Dedifferentiated amniotic fluid mesenchymal stem cell (primary cell): ENCODE data around the gene SHISA6.

ENCODE experiments used
- DNase-seq: peaks from one replicate; pipeline ENCODE4 v3.0.0-alpha.2; 2016; ENCODE audit errors: extremely low spot score

The SHISA6 gene

DNA sequence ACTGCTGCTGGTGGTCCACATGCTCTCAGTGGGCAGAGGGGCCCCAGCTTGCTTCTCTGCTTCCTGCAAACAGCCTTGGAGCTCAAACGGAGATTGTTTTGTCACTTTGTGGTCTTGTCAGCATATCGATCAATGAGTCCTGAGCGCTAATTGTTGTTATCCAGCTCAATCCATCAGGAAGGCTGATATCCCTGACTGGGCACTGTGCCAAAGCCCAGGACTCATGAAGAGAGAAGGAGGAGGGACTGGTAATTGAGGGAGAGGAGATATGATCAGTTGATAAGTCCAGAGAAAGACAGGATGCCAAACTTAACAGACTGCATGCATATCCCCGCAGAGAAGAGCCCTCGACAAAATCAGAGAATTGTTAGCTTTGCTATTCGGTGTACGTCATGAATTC, 298.6 kb downstream of the SHISA6 start:
- DNase-seq = no peak

DNA sequence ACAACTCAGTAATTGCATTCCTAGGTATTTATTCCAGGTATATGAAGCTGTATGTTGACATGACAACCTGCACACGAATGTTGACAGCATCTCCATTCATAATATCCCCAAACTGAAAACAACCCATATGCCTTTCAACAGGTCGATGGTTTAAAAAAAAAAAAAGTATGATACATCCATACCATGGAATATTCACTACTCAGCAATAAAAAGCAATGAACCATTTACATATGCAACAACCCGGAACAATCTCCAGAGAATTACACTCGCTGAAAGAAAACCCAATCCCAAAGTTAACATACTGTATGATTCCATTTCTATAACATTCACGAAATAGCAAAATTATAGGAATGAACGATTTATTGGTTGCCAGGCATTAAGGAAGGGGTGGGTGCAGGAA, 304.0 kb downstream of the SHISA6 start:
- no peak for DNase-seq

DNA sequence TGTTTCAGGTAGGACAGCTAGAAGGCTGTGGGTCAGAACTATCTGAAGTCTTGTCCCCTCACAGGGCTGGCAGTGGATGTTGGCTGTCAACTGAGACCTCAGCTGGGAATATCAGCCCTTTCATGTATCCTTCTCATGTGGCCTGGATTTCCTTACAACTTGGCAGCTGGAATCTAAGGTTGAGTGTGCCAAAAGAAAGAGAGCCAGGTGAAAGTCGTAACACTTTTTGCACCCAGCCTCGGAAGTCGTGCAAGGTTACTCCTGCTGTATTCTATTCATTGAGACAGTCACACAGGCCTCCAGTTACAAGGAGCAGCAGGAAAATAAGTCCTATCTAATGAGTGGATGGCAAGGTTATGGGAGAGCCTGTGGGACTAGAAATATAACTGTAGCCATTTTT, 304.7 kb downstream of the SHISA6 start:
- no peak for DNase-seq

DNA sequence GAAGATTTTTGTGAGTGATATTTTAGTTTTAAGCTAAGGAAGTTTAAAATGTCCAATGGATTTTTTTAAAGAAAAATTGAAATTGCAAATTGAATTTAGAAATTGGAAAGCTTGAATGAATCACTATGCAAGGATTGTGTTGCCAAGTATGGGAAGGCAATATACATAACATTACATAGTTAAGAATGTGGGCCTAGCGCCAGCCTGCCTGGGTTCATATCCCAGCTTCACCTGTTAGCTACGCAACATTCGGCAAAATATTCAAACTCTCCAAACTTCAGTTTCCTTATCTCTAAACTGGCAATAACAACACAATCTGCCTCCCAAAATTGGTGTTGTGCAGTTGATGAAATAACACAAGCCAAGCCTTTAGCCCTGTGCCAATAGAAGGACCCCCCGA, 306.8 kb downstream of the SHISA6 start:
- DNase-seq = no peak

DNA sequence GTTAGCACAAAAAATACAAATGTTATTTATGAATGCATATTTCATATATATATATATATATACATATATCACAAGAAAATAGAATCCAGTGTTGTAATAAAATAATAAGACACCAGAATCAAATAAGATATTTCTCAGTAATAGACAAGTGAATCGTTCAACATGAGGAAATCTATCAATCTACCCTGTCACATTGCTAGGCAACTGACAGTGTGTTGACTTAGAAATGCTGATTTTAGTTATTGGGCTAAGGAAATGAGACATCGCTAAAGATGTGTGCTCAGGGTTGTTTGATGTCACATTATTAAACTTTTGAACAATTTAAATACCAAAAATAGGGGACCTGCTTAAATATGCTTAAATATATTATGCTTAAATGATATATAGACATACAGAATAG, 307.4 kb downstream of the SHISA6 start:
- DNase-seq = no peak

DNA sequence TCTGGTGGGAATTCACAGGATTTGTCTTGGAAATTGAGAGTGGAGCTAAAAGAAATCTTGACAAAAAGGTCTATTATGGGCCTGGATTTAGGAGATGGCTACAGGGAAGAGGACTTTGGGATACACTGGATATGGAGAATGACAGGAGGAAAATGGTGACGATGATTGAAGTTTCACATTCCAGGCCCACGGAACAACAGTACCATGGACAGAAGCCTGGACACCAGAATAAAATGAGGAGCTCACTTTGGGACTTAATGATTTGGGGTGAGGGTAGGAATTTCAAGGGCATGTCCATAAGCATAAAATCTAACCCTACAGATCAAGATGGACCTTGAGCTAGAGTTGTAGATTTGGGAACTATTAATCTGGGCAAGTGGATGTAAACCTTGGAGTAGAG, 309.4 kb downstream of the SHISA6 start:
- no peak for DNase-seq

DNA sequence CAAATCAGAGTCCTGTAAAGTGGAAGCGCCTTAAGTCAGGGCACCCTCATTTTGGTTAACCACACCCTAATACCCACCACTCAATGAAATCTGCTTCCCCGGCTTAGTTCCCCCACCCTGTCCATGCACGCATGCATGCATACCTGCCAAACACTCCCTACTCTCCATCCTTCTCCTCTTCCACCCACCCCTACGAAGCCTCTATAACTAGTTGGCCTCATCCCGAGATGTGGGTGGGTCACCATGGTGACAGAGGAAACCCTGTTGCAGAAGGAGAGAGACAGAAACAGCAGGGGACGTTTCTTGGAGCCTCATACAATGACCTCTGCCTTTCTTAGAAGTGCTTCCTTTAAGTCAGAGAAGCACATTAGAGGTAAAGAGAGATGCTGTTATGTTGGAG, 310.4 kb downstream of the SHISA6 start:
- no peak for DNase-seq

DNA sequence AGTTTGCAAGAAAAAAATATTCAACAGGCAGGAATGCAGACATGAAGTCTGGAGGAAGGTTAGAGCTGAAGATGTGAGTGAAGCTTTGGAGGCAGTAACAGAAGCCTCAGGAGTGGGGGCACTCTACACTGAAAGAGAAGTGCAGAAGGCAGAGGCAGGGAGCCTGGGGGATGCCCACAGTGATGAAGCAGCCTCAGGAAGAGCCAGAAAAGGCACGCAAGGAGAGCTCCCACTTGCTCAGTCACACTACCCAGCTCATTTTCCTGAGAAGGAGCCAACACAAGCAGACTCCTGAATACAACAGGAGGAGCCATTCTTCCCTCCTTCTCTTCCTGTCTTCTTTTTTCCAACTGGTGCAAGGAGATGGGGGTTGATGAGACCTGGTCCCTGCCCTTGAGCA, 312.1 kb downstream of the SHISA6 start:
- DNase-seq = no peak

DNA sequence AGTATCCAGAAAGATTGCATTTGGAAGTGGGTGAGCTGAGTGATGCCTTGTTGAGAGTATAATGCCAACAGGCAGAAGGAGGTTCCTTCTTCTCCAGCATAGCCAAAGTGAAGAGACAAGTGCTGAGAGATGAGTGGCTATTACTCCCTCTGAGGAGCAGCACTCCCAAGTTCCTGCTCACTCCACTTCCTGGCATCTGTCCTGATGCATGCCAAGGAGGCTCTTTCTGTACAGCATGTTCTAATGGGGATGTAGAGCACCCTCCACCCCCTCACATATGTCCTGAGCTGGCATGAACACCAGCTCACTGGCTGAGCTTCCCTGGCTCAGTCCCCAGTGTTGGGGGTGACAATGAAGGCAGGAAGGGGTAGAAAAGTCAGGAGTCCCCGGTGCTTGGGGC, 313.0 kb downstream of the SHISA6 start:
- DNase-seq = no peak

DNA sequence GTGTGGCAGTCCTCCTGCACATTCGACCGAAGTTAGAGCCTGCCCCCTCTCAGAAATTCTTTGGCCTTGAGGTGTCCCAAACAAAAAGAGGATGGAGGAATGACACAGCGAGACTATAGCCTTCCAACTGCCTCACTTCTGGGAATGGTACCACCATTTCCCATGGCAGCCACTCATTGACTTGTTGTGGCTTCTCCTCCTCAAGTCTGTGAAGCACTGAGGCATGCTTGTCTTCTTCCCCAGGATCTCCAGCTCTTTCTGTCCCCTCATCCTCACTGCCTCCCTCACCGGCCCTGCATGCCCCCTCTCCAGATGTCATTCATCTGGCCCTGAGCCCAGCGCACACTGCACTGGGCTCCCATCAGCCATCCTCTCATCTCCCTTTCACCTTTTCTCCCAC, 313.5 kb downstream of the SHISA6 start:
- DNase-seq = no peak

DNA sequence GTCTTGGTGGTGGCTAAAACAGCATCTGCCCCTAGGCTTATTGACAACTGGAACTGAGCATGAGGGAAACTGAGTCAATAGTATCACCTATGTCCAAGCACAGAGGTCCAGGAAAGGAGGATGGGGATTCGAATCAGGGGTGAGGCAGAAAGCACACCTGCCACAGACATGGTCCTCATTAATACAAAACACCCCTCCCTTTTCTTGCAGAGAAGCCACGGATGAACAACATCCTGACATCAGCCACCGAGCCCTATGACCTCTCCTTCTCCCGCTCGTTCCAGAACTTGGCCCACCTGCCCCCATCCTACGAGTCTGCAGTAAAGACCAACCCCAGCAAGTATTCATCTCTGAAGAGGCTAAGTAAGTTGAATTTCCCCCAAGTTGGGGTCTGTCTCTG, 314.5 kb downstream of the SHISA6 start:
- DNase-seq = no peak

DNA sequence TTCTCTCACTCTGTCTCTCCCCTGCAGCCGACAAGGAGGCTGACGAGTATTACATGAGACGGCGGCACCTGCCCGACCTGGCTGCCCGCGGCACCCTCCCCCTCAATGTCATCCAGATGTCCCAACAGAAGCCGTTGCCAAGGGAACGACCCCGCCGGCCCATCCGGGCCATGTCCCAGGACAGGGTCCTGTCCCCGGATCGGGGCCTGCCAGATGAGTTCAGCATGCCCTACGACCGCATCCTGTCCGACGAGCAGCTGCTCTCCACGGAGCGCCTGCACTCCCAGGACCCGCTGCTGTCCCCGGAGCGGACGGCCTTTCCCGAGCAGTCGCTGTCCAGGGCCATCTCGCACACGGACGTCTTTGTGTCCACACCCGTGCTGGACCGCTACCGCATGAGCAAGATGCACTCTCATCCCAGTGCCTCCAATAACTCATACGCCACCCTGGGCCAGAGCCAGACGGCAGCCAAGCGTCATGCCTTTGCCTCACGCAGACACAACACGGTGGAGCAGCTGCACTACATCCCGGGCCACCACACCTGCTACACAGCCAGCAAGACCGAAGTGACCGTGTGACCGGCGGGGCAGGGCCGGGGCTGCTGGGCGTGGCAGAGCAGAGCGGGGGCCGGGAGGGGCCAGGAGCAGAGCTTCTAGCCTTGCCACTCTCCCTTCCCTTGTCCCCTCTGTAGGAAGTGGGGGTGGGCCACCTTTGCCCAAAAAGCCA, 316.9 kb downstream of the SHISA6 start:
- no peak for DNase-seq

DNA sequence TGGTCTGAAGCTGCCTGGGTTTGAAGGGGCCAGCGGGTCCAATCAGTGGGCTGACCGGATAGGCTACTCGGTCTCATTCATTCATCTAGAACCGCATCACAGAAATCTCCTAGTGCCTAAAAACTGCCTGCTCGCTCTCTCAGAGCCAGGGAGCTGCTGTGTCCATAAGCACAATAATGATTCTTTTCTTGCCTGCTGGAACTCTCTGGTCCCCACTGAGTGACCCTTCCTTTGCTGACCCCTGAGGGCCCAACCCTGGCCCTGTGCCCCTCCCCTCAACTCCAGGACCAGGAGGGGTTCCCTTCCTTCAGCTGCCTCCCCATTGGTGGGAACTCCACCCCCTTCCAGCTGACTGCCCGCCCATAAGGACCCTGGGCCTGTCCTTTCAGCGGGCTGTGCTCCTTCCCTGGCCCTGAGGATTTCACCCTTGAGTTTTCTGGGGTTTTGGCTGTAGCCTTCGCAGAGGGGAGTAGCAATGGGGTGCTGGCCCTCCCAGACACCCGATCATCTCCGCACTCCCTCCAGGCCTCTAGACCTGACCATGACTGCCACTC, 317.7 kb downstream of the SHISA6 start:
- no peak for DNase-seq

DNA sequence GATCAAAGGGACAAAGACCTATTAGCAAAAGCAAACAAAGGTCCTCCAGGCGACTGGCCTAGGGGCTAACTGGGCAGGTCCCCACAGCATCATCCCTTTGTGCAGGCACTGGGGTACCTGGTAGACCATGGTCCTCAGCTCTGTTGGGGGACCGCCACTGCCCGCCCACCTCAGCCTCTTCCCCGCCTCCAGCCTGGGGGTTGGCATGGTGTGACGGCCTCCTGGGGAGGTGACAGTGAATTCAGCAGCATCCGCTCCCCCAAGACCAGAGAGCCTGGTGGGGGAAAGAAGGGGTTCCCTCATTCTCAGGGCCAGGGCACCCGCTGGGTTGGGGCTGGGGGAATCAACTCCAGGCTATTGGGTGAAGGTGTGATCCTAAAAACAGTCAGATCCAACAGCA, 318.6 kb downstream of the SHISA6 start:
- DNase-seq = no peak

DNA sequence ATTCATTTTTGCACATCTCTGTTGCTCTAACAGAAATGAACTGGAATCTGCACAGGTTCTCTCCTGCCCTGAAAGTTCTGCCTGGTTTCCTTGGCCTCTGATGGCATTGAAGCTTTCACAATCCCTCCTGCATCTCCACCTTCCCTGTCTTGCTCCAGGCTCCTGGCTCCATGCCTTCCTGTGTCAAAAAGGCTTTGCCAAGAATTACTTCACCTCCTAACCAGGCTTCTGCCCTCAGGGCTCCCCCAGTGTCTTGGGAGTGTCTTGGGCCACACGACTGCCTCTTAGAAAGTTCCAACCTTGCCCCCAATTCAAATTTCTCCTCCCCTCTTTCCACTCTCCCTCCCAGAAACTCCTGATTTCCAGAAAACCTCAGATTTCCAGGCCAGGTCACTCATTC, 320.3 kb downstream of the SHISA6 start:
- DNase-seq = no peak

DNA sequence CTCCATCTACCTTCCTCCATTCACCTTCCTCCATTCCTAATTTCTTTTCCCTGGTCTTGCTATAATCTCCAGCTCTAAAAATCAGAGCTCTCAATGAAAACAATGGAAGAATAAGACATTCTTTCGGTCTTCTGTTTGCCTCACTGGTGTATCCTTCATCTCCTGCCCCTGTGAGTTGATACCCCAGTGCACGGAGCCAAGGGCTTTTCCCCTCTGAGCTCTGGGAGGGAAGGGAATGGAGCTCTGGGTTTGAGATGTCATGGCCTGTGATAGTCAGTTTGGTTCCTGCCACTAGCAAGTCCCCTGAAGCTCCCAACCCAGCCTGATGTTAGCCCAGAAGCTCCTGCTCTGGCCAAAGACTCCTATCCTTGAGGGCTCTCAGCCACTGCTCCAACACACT, 320.7 kb downstream of the SHISA6 start:
- no peak for DNase-seq

DNA sequence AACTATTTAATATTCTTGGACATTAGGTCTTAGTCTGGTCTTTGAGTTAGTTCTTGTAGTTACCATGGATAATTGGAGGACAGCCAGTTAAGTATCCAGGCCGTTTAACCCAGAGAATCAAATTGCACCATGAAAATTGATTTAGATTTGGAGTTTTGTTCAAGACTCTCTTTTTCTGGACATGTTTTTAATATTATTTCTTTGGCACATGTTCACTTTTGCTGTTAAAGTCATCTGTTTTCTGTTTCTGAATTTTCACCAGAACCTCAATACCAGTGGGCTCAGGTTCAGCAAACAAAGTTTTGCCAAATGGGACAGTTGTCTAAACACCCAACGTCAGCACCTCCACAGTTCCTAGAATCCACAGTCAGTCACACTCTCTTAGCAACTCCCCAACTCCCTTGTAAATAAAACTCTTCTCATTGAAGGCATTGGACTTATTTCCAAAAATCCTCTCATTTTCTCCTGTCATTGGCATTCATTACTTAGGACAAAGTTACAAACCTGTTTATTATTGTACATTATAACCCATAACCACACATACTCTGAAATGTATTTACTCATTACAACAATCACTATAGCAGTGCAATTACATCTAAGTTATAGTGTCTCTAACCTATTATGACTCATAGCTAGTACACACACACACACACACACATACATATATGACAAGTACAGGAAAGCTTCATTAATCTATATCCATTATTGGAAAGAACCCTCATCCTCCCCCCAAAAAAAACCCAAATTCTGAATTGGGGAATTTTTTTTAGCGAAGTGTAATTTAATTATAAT, 323.8 kb downstream of the SHISA6 start:
- DNase-seq = no peak

DNA sequence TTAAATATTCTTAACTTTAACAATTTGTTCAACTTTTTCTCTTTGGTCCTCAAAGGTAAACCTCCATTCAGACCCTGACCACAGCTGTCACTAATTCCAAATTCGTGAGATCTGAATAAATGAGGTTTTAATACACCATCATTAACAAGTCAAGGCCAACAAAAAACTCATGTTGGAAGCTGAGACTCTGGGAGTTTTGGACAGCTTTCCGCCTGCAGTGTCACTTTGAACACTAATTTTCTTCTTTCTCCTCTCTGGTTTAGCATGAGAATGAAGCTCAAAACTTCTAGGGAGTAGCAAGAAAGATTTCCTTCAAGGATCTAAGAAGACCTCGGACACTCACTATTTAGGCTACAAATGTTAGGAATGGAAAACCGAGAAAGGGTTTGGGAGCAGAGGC, 324.6 kb downstream of the SHISA6 start:
- DNase-seq = no peak

DNA sequence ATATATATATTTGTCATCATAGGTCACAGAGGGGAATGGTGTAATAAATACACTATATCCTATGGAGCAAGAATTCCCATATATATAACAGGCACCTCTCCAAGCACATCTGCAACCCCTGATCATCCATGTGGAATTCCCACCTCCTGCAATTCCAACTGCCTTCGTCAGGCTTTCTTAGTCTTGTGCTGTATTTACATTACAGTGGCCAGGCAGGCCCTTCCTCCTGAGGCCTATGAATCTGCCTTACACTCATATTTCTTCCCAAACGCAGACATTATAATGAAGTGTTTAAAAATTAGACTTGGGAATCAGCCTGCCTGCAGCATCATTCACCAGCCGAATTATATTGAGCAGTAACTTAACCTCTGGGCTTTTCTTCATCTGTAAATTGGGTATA, 338.0 kb downstream of the SHISA6 start:
- DNase-seq = no peak

DNA sequence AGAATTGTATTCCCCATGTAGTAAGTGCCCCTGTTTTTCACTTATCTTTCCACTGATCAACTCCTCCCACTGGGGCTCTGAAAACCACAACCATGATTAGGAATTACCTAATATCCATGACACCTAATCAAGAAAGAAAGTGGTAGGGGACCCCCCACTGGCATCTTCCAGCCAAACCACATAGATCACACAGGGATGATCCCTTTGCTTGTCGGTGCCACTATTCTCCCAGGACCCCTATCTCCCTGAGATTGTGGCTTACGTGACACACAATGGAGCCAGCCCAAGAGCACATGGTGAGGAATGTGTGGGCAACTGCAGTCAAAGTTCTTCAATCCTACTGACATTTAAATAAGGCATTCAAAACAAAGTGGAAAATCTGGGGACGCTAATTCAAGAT, 339.7 kb downstream of the SHISA6 start:
- no peak for DNase-seq

DNA sequence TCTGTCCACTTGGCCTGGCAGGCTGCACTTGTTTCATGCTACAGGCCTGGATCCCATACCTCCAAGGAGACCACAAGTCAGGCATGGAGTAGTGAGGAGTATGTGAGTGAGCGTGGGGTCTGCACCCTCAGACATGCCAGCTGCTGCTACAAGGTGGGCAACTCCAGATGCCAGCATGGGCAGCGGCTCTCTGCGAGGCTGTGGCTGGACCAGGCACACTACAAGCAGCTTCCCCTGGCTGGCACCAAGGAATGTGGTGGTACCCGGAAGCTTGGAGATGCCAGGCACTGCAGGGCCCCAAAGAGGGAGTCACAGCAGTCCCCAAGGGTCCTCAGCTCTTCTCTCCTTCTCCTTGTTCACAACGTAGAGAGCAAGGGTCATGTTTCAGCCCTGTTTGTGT, 341.2 kb downstream of the SHISA6 start:
- no peak for DNase-seq

DNA sequence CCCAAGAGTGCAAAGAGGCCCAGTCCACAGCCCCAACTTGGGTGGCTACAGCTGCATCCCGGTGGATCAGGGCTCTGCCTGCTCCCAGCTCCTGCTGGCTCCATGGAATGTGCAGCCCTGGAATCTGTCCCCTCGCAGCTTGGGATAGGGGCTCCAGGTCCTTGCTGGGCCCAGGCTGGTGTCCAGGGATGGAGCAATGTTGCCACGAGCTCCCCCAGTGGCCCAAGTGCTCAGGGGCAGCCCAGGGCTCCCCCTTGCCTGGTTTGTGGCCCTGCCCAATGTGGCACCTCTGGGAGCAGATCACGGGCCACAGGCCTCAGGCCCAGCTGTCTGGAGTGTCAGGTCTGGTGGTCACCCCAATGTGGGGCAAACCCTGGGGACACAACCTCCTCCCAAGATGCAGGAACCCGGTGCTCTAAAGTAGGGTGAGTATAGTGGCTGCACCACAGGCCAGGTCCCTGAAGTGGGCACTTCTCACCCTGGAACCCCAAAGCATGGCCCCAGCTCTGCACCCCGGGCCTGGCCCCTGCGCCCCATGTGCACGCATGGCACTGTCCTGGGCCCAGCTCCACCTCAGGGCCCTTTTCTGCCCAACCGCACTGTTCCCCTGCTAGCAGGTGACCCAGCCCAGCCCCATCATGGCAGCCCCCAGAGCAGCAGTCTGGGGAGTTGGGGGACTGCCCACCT, 342.4 kb downstream of the SHISA6 start:
- no peak for DNase-seq

DNA sequence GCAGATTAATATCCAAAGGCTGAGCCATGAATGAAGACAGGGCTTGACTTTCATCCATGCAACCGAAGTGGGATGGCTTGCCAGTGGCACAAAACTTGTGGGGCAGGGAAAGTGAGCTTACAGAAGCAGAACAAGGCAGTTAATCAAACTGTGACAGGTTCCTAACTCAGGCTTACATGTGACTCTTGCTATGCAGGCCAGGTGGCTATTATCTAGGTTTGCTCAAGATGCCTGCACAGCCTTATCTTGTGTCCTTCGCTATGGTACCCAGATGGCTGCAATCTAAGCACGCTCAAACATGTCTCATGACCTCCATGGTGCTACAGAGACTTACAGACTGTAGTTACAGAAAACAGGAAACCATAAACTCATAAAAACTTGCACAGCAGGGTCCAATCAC, 348.7 kb downstream of the SHISA6 start:
- DNase-seq = no peak
